Measurements from ENCODE around the gene SLC43A1.

The SLC43A1 gene

DNA sequence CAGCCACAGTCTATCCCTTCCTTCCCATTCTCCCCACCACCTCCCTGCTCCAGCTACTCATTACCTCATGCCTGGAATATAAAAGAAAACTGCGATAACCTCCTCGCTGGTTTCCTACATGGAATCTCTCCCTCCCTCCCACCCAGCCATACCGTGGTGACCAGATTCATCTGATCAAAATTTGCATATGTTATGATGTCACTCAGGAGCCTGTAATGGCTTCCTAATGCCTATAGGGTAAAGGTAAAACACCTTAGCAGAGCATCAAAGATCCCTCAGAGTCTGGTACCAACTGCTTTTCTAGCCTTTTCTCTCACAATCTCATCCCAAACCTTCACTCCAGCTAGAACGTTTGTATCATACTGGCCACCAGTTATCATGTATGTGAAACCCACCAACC lies 35.6 kb downstream of the SLC43A1 start:
- no peak for DNase-seq (ENCODE audit: low read depth in 2 of 2)

DNA sequence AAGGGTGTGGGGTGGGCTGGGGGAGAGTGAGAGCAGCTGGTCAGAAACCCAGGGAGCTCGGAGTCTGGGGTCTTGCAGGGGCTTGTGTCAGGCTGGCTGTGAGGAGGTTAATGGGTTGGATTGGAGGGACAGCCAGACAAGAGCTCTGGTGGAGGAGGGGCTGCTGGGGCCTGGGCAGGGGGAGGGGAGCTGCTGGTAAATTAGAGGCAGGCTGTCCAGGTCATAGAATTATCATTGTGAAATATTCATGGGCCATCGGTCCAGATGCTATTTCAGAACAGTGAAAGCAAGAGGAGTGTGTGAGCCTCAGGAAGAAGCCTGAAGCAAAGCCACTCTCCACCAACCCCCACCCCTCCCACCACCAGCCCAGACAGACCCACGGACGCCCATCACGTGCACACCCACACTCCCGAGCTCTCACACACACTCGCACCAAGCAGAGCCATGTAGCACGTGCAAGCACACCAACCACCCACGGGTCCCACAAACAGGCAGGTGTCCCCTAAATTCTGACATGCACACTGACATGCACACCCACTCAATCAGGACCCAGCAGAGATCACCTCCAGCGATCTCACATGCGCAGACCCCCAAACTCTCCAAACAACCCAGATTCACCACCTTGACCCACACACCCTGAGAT lies 36.4 kb downstream of the SLC43A1 start:
- DNase-seq (ENCODE audit: low read depth in 2 of 2) = no peak

DNA sequence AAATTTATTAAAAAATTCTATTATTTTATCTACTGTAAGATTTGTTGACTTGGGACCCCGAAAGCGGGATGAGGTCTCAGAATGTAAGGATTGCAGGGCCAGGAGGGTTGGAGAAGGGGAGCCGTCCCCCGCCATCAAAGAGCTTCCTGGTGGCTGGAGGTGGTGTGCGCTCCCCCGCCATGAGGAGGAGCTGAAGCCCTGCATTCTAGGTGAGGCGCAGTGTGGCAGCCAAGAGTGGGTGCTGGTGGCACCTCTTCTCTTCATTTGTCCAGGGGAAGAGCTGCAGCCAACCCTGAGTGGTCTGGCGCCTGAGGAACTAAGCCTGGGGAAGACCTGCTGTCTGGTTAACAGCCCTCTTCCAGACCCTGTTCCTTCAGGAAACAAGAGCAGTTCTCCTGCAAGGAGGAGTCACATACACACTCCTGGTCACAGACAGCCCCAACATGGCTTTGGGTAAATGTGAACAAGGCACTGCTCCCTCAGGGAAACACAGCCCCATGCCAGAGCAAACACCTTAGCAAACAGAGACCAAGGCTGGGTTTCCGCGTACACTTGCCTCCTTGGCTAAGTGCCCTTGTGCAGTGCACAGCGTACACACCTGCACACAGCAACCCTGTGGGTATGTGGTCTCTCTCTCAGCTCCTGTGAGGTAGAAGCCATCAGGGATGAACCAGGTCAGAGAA lies 37.9 kb downstream of the SLC43A1 start:
- DNase-seq (ENCODE audit: low read depth in 2 of 2) = no peak

DNA sequence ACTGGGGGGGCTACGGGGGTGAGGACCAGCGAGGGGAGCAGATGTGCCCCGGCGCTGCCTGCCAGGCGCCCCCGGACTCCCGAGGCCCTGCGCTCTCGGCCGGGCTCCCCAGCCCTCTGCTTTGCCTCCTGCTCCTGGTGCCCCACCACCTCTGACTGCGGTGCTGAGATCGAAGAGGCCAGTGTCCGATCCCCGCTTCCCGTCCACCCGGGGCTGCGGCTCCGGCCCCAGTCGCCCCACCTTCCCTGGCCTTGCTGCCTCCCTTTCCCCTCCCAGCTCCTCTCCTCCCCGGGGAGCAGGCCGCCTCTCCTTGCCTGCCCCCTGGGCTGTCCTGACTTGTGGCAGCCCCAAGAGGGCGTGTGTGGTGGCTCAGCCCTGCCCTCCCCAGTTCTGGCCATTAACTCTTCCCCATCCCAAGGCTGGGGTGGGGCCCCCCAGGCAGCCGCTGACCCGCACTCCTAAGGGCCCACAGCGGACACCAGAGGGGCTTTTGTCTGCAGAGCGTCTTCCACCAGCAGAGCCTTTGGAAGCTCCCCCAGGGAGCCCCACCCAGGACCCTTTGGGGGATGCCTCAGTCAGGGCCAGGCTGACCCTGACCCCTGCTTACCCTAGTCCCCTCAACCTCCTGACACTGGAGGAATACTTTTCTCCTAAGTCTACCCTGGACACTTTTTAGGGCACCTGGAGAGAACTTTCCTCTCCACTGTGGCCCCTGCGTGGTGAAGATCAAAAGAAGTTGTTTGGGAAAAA lies 38.6 kb downstream of the SLC43A1 start:
- no peak for DNase-seq (ENCODE audit: low read depth in 2 of 2)

DNA sequence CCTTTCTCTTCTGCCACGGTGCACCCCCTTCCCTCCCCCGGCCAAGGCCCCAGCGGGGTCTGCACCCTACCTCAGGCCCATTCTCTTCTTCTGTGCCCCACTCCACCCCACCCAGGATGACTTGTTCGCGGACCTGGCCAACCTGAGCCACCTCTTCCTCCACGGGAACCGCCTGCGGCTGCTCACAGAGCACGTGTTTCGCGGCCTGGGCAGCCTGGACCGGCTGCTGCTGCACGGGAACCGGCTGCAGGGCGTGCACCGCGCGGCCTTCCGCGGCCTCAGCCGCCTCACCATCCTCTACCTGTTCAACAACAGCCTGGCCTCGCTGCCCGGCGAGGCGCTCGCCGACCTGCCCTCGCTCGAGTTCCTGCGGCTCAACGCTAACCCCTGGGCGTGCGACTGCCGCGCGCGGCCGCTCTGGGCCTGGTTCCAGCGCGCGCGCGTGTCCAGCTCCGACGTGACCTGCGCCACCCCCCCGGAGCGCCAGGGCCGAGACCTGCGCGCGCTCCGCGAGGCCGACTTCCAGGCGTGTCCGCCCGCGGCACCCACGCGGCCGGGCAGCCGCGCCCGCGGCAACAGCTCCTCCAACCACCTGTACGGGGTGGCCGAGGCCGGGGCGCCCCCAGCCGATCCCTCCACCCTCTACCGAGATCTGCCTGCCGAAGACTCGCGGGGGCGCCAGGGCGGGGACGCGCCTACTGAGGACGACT lies 39.3 kb downstream of the SLC43A1 start:
- DNase-seq (ENCODE audit: low read depth in 2 of 2) = peak in 1 of 2 donors; percentile 12

DNA sequence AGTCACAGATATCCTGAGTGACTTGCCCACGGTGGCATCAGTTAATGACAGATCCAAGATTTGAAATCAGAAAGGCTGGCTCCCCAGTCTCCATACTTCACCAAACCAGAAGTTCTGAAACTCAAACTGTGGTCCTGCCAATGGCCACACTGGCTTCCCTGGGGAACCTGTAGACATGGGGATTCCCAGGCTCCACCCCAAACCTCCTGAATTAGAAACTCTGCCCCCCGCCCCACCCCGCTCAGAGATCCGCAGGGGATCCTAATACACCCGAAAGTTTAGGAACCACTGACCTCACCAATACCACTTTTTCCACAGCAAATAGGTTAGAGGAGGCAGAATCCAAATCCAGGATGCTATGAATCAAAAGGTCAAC lies 39.8 kb downstream of the SLC43A1 start:
- no peak for DNase-seq (ENCODE audit: low read depth in 2 of 2)

DNA sequence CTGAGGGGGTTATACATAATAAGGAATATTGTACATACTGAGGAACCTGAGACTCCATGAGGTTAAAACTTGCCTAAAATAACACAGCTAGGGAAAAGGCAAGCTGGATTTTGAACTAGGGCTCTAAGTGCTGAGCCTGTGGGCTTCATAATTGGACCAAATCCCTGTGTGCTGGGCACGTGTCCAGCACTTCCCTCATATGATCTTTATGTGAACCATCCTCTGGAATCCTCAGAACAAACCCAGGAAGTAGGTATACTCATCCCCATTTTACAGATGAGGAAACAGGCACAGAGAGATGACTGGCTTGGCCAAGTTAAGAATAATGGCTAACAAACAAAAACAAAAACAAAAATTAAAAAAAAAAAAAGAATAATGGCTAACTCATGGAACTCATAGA lies 40.3 kb downstream of the SLC43A1 start:
- DNase-seq (ENCODE audit: low read depth in 2 of 2) = no peak

GRCh38 chr11:57474803-57475115 lies 40.7 kb downstream of the SLC43A1 start:
- DNase-seq (ENCODE audit: low read depth in 2 of 2) = no peak

DNA sequence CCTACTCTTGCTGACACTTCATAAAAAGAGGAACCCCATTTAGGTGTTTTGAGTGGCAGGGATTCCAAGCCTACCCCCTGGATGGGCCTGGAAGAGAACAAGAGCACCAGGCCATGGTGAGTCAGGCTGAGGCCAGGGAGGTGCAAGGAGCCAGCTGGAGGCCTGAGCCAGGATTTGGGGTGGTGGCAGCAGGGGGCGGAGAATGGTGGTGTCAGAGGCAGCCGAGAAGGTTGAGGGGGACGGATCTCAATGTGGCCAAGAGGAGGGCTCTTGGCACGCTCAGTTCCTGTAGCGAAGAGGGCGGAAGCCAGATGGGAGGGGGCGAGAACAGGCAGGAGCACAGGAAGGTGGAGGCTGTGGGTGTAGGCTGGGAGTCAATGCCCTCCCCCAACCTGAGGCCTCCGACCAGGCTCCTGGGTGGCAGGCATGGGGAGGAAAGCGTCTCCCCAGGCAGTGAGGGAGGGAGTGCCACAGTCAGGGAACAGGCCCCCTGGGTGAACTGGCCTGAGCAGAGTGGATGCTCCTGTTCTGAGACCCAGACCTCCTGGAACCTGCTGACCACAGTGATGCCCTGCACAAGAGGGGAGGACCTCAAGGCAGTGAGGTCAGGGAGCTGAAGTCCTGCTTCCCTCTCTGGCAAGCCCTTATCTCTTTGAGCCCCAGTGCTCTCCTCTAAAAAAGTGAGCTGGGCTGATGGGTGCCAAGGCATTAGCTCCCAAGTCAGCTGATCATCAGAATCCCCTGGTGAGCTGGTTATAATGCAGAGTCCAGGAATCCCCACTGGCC lies 41.3 kb downstream of the SLC43A1 start:
- peak in 1 of 2 donors; percentile 23 for DNase-seq (ENCODE audit: low read depth in 2 of 2)

GRCh38 chr11:57473285-57473841 lies 42.1 kb downstream of the SLC43A1 start:
- no peak for DNase-seq (ENCODE audit: low read depth in 2 of 2)

DNA sequence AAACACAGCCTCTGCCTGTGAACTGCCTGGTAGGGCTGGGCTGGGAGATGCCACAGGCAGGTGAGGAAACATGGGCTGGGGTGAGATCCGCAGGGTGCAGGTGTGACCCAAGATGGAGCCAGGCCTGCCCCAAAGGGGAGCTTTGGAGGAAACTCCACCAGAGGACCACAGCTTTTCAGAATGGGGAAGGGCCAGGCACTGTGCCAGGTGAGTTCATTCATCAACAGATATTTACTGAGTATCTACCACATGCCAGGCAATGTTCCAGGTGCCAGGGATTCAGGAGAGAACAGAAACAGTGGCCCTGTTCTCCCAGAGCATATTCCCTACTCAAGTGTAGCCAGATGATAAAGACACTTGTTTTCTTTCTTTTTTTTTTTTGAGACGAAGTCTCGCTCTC lies 44.0 kb downstream of the SLC43A1 start:
- no peak for DNase-seq (ENCODE audit: low read depth in 2 of 2)

DNA sequence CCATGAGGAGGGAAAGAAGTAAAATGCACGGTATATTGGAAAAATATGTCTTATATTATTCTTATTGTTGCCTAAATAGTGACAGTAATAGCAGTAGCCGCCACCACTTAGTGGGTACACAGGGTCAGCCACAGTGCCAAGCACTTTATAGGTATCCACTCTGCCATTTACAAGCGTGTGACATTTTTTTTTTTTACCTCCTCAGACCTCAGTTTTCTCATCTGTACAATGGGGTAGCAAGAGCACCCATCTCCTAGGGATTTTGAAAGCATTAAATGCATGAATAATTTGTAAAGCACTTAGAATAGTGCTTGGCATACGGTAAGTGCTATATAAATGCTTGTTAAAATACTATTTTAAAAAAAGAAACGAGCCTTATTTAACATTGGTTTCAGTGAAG lies 46.2 kb downstream of the SLC43A1 start:
- DNase-seq (ENCODE audit: low read depth in 2 of 2) = no peak

- no peak for DNase-seq (ENCODE audit: low read depth in 2 of 2)
Measured at GRCh38 chr11:57468276-57468675, 47.2 kb downstream of the SLC43A1 start.

DNA sequence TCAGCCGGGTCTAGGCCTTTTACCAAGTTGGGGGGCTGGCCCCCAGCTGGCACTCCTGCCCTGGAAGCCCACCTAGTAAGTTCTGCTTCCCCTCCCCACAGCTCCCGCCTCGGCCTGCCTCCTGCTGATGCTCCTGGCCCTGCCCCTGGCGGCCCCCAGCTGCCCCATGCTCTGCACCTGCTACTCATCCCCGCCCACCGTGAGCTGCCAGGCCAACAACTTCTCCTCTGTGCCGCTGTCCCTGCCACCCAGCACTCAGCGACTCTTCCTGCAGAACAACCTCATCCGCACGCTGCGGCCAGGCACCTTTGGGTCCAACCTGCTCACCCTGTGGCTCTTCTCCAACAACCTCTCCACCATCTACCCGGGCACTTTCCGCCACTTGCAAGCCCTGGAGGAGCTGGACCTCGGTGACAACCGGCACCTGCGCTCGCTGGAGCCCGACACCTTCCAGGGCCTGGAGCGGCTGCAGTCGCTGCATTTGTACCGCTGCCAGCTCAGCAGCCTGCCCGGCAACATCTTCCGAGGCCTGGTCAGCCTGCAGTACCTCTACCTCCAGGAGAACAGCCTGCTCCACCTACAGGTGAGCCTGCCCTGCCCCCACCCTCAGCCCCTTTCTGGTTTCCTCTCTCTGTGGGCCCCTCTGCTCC lies 47.9 kb downstream of the SLC43A1 start:
- DNase-seq (ENCODE audit: low read depth in 2 of 2) = no peak

GRCh38 chr11:57466680-57467079 lies 48.8 kb downstream of the SLC43A1 start:
- no peak for DNase-seq (ENCODE audit: low read depth in 2 of 2)

DNA sequence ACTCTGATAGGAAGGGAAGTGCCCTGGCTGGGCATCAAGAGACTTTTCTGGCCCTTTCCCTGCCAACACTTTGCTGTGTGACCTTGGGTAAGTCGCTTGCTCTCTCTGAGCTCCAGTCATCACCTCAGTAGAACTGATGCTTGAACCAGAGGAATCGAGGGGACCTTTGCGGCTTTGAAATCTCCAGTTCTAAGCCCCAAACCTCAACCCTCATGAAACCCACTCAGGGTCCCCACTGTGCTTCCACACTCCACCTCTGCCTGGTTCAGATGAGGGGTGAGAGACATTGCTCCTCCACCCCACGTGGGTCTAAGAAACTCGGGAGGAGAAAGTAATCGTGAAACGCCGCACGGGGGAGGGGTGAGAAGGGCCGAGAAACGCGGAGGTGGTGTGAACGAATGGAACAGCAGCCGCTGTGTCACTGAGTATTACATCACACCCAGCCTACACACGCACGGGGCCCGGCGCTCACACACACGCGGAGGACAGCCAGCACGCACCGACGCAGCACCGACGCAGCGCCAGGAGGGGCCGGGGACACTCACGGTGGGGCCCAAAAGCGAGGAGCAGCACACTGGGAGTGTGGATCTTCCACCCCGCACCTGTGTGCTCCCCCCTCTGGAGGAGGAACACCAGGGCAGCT lies 50.8 kb downstream of the SLC43A1 start:
- no peak for DNase-seq (ENCODE audit: low read depth in 2 of 2)

- no peak for DNase-seq (ENCODE audit: low read depth in 2 of 2)
Measured at GRCh38 chr11:57463671-57464538, 51.6 kb downstream of the SLC43A1 start.

GRCh38 chr11:57462597-57462996 lies 52.9 kb downstream of the SLC43A1 start:
- DNase-seq (ENCODE audit: low read depth in 2 of 2) = no peak

DNA sequence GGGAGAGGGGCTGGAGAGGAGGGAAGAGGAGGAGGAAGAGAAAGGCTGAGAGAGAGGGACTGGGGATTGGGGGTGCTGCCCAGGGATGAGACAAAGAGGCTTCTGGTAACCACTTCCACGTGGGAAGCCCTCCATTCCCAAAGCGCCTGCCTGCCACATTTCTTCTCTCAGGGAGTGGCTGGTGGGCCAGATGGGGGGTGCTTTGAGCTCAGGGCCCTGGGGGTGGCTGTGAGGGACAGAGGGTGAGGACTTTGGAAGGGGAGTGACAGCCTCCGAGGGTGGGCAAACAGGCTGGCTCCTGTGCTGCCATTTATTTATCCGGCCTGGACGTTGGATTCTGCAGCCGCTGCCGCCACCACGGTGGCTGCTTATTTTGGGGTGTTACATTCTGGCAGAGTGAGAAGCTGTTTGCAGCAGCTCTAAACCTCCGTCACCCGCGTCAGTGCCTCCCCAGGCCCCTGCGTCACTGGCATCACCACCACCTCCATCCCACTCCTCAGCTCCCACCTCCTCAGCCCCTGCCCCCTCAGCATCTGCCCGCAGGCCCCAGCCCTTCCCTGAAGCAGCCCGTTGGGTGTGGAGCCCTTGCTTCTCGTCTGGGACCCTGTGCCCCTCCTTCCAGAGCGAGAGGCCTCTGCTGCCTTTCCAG lies 53.5 kb downstream of the SLC43A1 start:
- DNase-seq (ENCODE audit: low read depth in 2 of 2) = no peak
